Central memory CD8-positive, alpha-beta T cell (primary cell): Measurements from ENCODE around the gene PLEKHG5.

ENCODE experiments used
- ATAC-seq: fragments of 150-1000 bp; cut with Tn5 transposase; replicated peaks from 2 replicates; pipeline ENCODE4 v1.10.0; 2022; ENCODE audit warnings: mild to moderate bottlenecking, moderate FRiP score, moderate number of reproducible peaks; ENCODE audit not compliant: poor library complexity, severe bottlenecking; ENCODE audit errors: extremely low read depth
- DNase-seq, 2 donors: peaks; one replicate each; pipeline ENCODE4 v3.0.0; 2021; ENCODE audit warnings: low spot score in 2 of 2
- H3K27ac Mint-ChIP-seq: one replicate; pipeline ENCODE4 v1.8.0; 2022; ENCODE audit warnings: low read depth, mild to moderate bottlenecking, moderate library complexity, mixed read lengths
- H3K27me3 Mint-ChIP-seq: one replicate; pipeline ENCODE4 v1.8.0; 2022; ENCODE audit warnings: mixed read lengths
- H3K36me3 Mint-ChIP-seq: one replicate; pipeline ENCODE4 v1.8.0; 2022; ENCODE audit warnings: mild to moderate bottlenecking, moderate library complexity, mixed read lengths; ENCODE audit not compliant: insufficient read depth
- H3K4me1 Mint-ChIP-seq: one replicate; pipeline ENCODE4 v1.8.0; 2022; ENCODE audit warnings: mixed read lengths
- H3K4me3 Mint-ChIP-seq: one replicate; pipeline ENCODE4 v1.8.0; 2022; ENCODE audit warnings: mild to moderate bottlenecking, moderate library complexity, mixed read lengths
- H3K9me3 Mint-ChIP-seq: one replicate; pipeline ENCODE4 v1.8.0; 2022; ENCODE audit warnings: mixed read lengths

The PLEKHG5 gene

GRCh38 chr1:6426277-6426971, 65.0 kb downstream of the PLEKHG5 start:
- Mint-ChIP-seq H3K27ac (no peak overlapping the region), H3K4me3 (no peak overlapping the region), H3K36me3 (no peaks in the 10 kb centered on the region), H3K27me3 (peaks cover 75% of the 10 kb centered on the region), H3K4me1 (peaks cover 7% of the 10 kb centered on the region), H3K9me3 (no peaks in the 10 kb centered on the region)
- DNase-seq: no peak
- ATAC-seq: no peak

DNA sequence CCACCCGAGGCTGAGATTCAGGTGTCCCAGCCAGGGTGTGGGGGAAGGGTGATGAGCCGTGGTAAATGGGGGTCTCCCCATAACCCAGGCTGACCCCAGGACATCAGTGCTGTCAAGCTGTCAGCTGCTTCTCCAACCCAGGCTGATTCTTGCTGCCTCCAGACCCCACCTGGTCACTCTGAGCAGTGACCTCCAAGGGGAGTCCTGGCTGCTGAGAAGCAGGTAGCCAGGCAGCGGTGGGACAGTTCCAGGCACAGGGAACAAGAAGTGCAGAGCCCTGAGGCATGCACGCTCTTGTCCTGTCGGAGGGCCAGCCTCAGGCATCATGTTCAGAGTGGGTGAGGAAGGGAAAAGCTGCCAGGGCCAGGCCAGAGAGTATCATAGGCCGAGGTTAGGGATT, 65.8 kb downstream of the PLEKHG5 start:
- Mint-ChIP-seq H3K9me3 (no peaks in the 10 kb centered on the region), H3K36me3 (peaks cover 1% of the 10 kb centered on the region), H3K4me1 (peaks cover 7% of the 10 kb centered on the region), H3K4me3 (no peak overlapping the region), H3K27me3 (peaks cover 79% of the 10 kb centered on the region), H3K27ac (no peak overlapping the region)
- ATAC-seq: no peak
- no peak for DNase-seq

- ATAC-seq: no peak
- Mint-ChIP-seq H3K4me3 (peak within 1 kb of the TSS; percentile 63), H3K9me3 (no peaks in the 10 kb centered on the region), H3K27me3 (peaks cover 79% of the 10 kb centered on the region), H3K36me3 (peaks cover 1% of the 10 kb centered on the region), H3K4me1 (peaks cover 7% of the 10 kb centered on the region), H3K27ac (no peak within 1 kb of the TSS)
- no peak for DNase-seq
Measured at GRCh38 chr1:6424619-6425593, 66.6 kb downstream of the PLEKHG5 start, which contains the start of gene ESPN. TSS of gene ESPN (plus strand) at chr1:6424776. CDS start at chr1:6424956, 180 bp downstream.

DNA sequence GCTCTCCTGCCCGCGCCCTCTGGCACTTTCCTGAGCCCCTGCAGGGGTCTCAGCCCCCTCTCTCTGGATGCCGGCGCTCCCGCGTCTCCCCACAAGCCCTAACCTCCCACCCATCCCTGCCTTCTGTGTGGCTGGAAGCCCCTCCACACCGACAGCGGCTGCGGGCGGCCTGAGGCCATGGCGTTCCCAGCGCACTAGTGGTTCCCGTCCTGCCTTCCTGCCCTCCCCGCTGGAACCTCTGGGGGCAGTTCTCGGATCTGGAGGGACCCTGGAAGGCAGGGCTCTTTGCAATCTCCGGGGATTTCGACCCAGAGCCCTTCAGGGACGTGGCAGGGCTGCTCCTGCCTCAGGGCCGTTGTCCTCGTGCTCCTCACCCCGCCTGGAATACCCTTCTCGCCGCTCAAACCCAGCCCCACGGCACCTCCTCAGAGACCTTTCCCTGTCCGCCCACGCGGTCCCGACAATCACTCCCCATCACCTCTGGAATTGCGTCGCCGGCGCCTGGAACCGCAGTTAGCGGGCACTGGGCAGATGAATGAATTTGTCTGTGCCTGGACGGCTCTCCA, 67.4 kb downstream of the PLEKHG5 start:
- H3K27ac Mint-ChIP-seq: no peak overlapping the region
- no peak for ATAC-seq
- peaks cover 76% of the 10 kb centered on the region for H3K27me3 Mint-ChIP-seq
- DNase-seq: no peak
- peak overlapping the region; percentile 63 for H3K4me3 Mint-ChIP-seq
- H3K36me3 Mint-ChIP-seq: peaks cover 1% of the 10 kb centered on the region
- H3K4me1 Mint-ChIP-seq: peaks cover 7% of the 10 kb centered on the region
- no peaks in the 10 kb centered on the region for H3K9me3 Mint-ChIP-seq

DNA sequence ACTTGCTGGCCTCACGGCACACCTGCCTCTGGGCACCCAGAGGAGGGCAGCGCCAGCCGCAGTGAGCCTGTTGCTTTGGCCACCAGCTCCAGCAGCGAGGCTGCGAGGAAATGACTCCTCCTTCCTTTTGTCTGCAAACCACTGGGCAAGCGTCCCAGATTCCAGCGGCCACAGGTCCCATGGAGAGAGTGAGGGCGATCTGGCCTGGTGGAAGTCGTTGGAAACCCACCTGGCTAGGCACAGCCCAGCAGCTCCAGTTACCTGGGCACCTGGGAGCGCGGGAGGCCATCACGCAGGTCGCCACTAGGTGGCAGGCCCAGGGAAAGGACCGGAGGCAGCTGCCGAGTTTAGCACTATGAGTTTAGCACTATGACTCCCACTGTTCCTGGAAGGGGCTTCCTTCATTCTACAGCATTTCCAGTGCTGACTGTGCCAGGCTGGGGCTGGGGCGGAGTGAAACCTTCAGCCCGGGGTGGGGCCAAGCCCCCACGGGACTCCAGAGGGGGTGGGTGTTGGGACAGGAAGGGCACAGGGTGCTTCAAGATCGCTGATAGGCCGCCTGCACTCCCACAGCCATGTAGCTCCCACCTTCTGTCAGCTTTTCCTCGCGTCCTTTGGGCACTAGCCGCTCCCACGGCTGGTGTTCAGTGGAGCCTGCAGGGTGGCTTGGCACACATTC, 68.0 kb downstream of the PLEKHG5 start:
- DNase-seq: peak in 1 of 2 donors; percentile 51
- peaks cover 74% of the 10 kb centered on the region for H3K27me3 Mint-ChIP-seq
- ATAC-seq: peak; percentile 67
- peaks cover 7% of the 10 kb centered on the region for H3K4me1 Mint-ChIP-seq
- no peaks in the 10 kb centered on the region for H3K9me3 Mint-ChIP-seq
- peak overlapping the region; percentile 63 for H3K4me3 Mint-ChIP-seq
- H3K27ac Mint-ChIP-seq: no peak overlapping the region
- H3K36me3 Mint-ChIP-seq: peaks cover 1% of the 10 kb centered on the region

- Mint-ChIP-seq H3K4me3 (no peak overlapping the region), H3K27ac (no peak overlapping the region)
- no peak for DNase-seq
Measured at GRCh38 chr1:6421266-6421665, 70.2 kb downstream of the PLEKHG5 start.

GRCh38 chr1:6420454-6421042, 70.9 kb downstream of the PLEKHG5 start:
- peak overlapping the region; percentile 52 for H3K4me3 Mint-ChIP-seq
- H3K27ac Mint-ChIP-seq: no peak overlapping the region

More at GRCh38 chr1:6421266-6421665, 70.2 kb downstream of the PLEKHG5 start:
- Mint-ChIP-seq H3K9me3 (no peaks in the 10 kb centered on the region), H3K4me1 (peaks cover 7% of the 10 kb centered on the region), H3K27me3 (peaks cover 73% of the 10 kb centered on the region), H3K36me3 (peaks cover 1% of the 10 kb centered on the region)
- no peak for ATAC-seq

GRCh38 chr1:6419804-6420453, 71.5 kb downstream of the PLEKHG5 start, which contains the start of gene HES2:
TSS of gene HES2 (minus strand) at chr1:6419919. CDS start at chr1:6419820, 99 bp downstream.
- Mint-ChIP-seq H3K27ac (no peak within 1 kb of the TSS), H3K36me3 (peaks cover 1% of the 10 kb centered on the region), H3K9me3 (no peaks in the 10 kb centered on the region), H3K4me1 (peaks cover 7% of the 10 kb centered on the region), H3K27me3 (peaks cover 77% of the 10 kb centered on the region), H3K4me3 (peak within 1 kb of the TSS; percentile 52)
- DNase-seq: no peak
- no peak for ATAC-seq

More at GRCh38 chr1:6420454-6421042, 70.9 kb downstream of the PLEKHG5 start:
- H3K27me3 Mint-ChIP-seq: peaks cover 73% of the 10 kb centered on the region
- peaks cover 1% of the 10 kb centered on the region for H3K36me3 Mint-ChIP-seq
- H3K4me1 Mint-ChIP-seq: peaks cover 7% of the 10 kb centered on the region
- no peaks in the 10 kb centered on the region for H3K9me3 Mint-ChIP-seq
- no peak for ATAC-seq
- no peak for DNase-seq

DNA sequence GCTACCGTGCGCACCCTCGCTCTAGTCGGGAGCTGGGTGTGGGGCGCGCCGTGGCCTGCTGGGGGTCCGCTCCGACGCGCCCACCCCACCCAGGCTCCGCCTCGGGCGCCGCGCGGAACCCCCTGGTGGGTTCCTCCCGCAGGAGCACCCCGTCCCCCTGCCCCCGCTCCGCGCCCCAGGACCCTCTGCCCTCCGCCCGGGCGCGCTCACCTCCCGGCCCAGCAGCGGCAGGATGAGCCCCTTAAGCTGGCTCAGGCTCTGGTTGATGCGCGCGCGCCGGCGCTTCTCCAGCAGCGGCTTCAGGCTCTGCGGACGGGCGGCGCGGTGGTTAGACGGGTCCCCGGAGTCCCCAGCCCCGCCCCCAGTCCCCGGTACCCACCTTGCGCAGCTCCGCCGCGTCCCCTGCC, 72.1 kb downstream of the PLEKHG5 start:
- no peak overlapping the region for H3K4me3 Mint-ChIP-seq
- H3K27ac Mint-ChIP-seq: no peak overlapping the region
- no peaks in the 10 kb centered on the region for H3K9me3 Mint-ChIP-seq
- ATAC-seq (no peak), DNase-seq (no peak)
- H3K27me3 Mint-ChIP-seq: peaks cover 81% of the 10 kb centered on the region
- peaks cover 10% of the 10 kb centered on the region for H3K4me1 Mint-ChIP-seq
- peaks cover 1% of the 10 kb centered on the region for H3K36me3 Mint-ChIP-seq

DNA sequence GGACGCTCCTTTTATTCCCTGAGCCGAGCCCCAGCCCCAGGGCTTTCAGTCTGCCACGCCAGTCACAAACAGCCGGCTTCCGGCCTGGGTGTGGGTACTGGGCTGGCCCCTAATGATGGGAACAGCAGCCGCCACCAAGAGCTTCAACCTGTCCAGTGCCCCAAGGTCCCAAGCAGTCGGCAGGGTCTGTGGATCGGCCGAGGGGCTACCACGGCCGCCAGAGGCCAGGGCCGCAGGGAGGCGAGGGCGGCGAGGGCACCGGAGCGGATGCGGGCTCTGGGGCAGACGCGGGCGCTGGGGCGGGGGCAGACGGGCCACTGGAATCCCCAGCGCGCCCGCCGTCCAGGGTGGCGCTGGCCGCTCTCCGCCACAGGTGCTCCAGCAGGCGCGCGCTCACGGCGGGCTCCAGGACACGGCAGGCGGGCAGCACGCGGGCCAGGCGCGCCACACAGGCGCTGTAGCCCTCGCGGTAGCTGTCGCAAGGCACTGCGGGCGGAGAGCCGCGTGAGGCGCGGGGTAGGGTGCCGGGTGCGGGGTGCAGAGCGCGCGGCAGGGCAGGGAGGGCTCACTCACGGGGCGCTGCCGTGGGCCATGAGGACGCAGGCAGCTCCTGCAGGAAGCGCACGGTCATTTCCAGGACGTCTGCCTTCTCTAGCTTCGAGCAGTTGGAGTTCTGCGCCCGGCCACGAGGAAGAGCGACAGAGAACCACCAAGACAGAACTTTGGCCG, 72.6 kb downstream of the PLEKHG5 start:
- H3K4me1 Mint-ChIP-seq: peaks cover 6% of the 10 kb centered on the region
- peaks cover 1% of the 10 kb centered on the region for H3K36me3 Mint-ChIP-seq
- peaks cover 81% of the 10 kb centered on the region for H3K27me3 Mint-ChIP-seq
- DNase-seq (no peak), ATAC-seq (no peak)
- no peak overlapping the region for H3K27ac Mint-ChIP-seq
- no peak overlapping the region for H3K4me3 Mint-ChIP-seq
- H3K9me3 Mint-ChIP-seq: no peaks in the 10 kb centered on the region
